NCI-H128 (cell line): Measurements from ENCODE around the gene CACNA2D1.

ENCODE experiments used
- DNase-seq: peaks from one replicate; lab custom pipeline; 2025; ENCODE audit not compliant: unreplicated experiment; lab: John Stamatoyannopoulos, UW

Gene CACNA2D1

GRCh38 chr7:82126576-82126975, 317.0 kb downstream of the CACNA2D1 start:
- no peak for DNase-seq

GRCh38 chr7:82124445-82124844, 319.1 kb downstream of the CACNA2D1 start:
- no peak for DNase-seq

GRCh38 chr7:82122275-82122674, 321.3 kb downstream of the CACNA2D1 start:
- DNase-seq, result no peak

- DNase-seq, result no peak
Observed at GRCh38 chr7:82114237-82114636, 329.3 kb downstream of the CACNA2D1 start.

GRCh38 chr7:82110146-82110840, 333.3 kb downstream of the CACNA2D1 start:
- no peak for DNase-seq

- no peak for DNase-seq
Observed at GRCh38 chr7:82109288-82109687, 334.3 kb downstream of the CACNA2D1 start.

- DNase-seq, result no peak
Observed at GRCh38 chr7:82106201-82106600, 337.4 kb downstream of the CACNA2D1 start.

- no peak for DNase-seq
Observed at GRCh38 chr7:82105463-82105862, 338.1 kb downstream of the CACNA2D1 start.

- DNase-seq, result no peak
Observed at GRCh38 chr7:82098414-82098813, 345.2 kb downstream of the CACNA2D1 start.

GRCh38 chr7:82091126-82091684, 352.4 kb downstream of the CACNA2D1 start:
- DNase-seq, result no peak

- no peak for DNase-seq
Observed at GRCh38 chr7:82087099-82087498, 356.5 kb downstream of the CACNA2D1 start.

GRCh38 chr7:82085116-82085515, 358.5 kb downstream of the CACNA2D1 start:
- no peak for DNase-seq

- DNase-seq, result no peak
Observed at GRCh38 chr7:82081644-82082224, 361.8 kb downstream of the CACNA2D1 start.

GRCh38 chr7:82080254-82080927, 363.2 kb downstream of the CACNA2D1 start:
- DNase-seq, result no peak

GRCh38 chr7:82079527-82079926, 364.1 kb downstream of the CACNA2D1 start:
- DNase-seq, result no peak

- DNase-seq, result no peak
Observed at GRCh38 chr7:82078807-82079206, 364.8 kb downstream of the CACNA2D1 start.

GRCh38 chr7:82071468-82071867, 372.1 kb downstream of the CACNA2D1 start:
- no peak for DNase-seq

GRCh38 chr7:82067628-82068264, 375.8 kb downstream of the CACNA2D1 start:
- DNase-seq, result no peak

- no peak for DNase-seq
Observed at GRCh38 chr7:82057476-82057875, 386.1 kb downstream of the CACNA2D1 start.

- DNase-seq, result no peak
Observed at GRCh38 chr7:82056282-82056681, 387.3 kb downstream of the CACNA2D1 start.

GRCh38 chr7:82054544-82054943, 389.0 kb downstream of the CACNA2D1 start:
- no peak for DNase-seq
